Measurements from ENCODE around the gene PRDM15.

PRDM15 gene

GRCh38 chr21:41908829-41909228, 29.7 kb upstream of the PRDM15 start:
- no peak for DNase-seq (ENCODE audit: low spot score)

- no peak for DNase-seq (ENCODE audit: low spot score)
These were observed 28.5 kb upstream of the PRDM15 start for GRCh38 chr21:41907496-41908258.

GRCh38 chr21:41906770-41907169, 27.6 kb upstream of the PRDM15 start:
- DNase-seq (ENCODE audit: low spot score) = no peak

- no peak for DNase-seq (ENCODE audit: low spot score)
These were observed 24.6 kb upstream of the PRDM15 start for GRCh38 chr21:41903559-41904351.

GRCh38 chr21:41902946-41903345, 23.8 kb upstream of the PRDM15 start:
- no peak for DNase-seq (ENCODE audit: low spot score)

GRCh38 chr21:41901782-41902181, 22.6 kb upstream of the PRDM15 start:
- no peak for DNase-seq (ENCODE audit: low spot score)

GRCh38 chr21:41901099-41901498, 22.0 kb upstream of the PRDM15 start:
- DNase-seq (ENCODE audit: low spot score) = no peak

- no peak for DNase-seq (ENCODE audit: low spot score)
These were observed 21.3 kb upstream of the PRDM15 start for GRCh38 chr21:41900401-41900800.

GRCh38 chr21:41899426-41900202, 20.5 kb upstream of the PRDM15 start:
- DNase-seq (ENCODE audit: low spot score) = no peak

GRCh38 chr21:41898998-41899397, 19.9 kb upstream of the PRDM15 start:
- DNase-seq (ENCODE audit: low spot score) = no peak

- no peak for DNase-seq (ENCODE audit: low spot score)
These were observed 18.6 kb upstream of the PRDM15 start for GRCh38 chr21:41897700-41898099.

- DNase-seq (ENCODE audit: low spot score) = no peak
These were observed 18.0 kb upstream of the PRDM15 start for GRCh38 chr21:41897047-41897669.

- no peak for DNase-seq (ENCODE audit: low spot score)
These were observed 16.7 kb upstream of the PRDM15 start for GRCh38 chr21:41895643-41896493.

GRCh38 chr21:41894922-41895557, 15.9 kb upstream of the PRDM15 start:
- DNase-seq (ENCODE audit: low spot score) = peak; percentile 50

- no peak for DNase-seq (ENCODE audit: low spot score)
These were observed 15.4 kb upstream of the PRDM15 start for GRCh38 chr21:41894511-41894910.

- no peak for DNase-seq (ENCODE audit: low spot score)
These were observed 13.6 kb upstream of the PRDM15 start for GRCh38 chr21:41892726-41893125.

- DNase-seq (ENCODE audit: low spot score) = no peak
These were observed 12.0 kb upstream of the PRDM15 start for GRCh38 chr21:41891132-41891531.

- DNase-seq (ENCODE audit: low spot score) = no peak
These were observed 11.2 kb upstream of the PRDM15 start for GRCh38 chr21:41890355-41890754.

GRCh38 chr21:41888749-41889376, 9.7 kb upstream of the PRDM15 start:
- no peak for DNase-seq (ENCODE audit: low spot score)

GRCh38 chr21:41887667-41888066, 8.5 kb upstream of the PRDM15 start:
- DNase-seq (ENCODE audit: low spot score) = peak; percentile 57

All from RKO (cell line).